Amygdala (tissue), 56 donors: Measurements from ENCODE around the gene MUC20.

Source experiments
- DNase-seq, 56 donors: peaks; one replicate each; lab custom pipeline; 2025; lab: John Stamatoyannopoulos, UW

Gene MUC20

GRCh38 chr3:195752546-195753331, 32.0 kb downstream of the MUC20 start:
- no peak for DNase-seq

GRCh38 chr3:195753581-195753980, 32.8 kb downstream of the MUC20 start:
- no peak for DNase-seq

- DNase-seq: no peak
Observed at GRCh38 chr3:195754141-195754540, 33.4 kb downstream of the MUC20 start.

GRCh38 chr3:195754906-195755305, 34.1 kb downstream of the MUC20 start:
- no peak for DNase-seq

GRCh38 chr3:195755391-195755790, 34.6 kb downstream of the MUC20 start:
- DNase-seq: no peak

GRCh38 chr3:195755791-195756676, 35.3 kb downstream of the MUC20 start:
- no peak for DNase-seq

- DNase-seq: no peak
Observed at GRCh38 chr3:195757438-195757770, 36.6 kb downstream of the MUC20 start.

GRCh38 chr3:195757827-195758226, 37.0 kb downstream of the MUC20 start:
- DNase-seq: no peak

- no peak for DNase-seq
Observed at GRCh38 chr3:195758721-195759353, 38.1 kb downstream of the MUC20 start.

- peak in 36 of 56 donors; percentile 5 to 69 (median 33) for DNase-seq
Observed at GRCh38 chr3:195760345-195761122, 39.8 kb downstream of the MUC20 start.

- DNase-seq: no peak
Observed at GRCh38 chr3:195761123-195761566, 40.4 kb downstream of the MUC20 start.

- DNase-seq: no peak
Observed at GRCh38 chr3:195761567-195762248, 40.9 kb downstream of the MUC20 start.

GRCh38 chr3:195762249-195762585, 41.4 kb downstream of the MUC20 start:
- no peak for DNase-seq

- no peak for DNase-seq
Observed at GRCh38 chr3:195762611-195763010, 41.8 kb downstream of the MUC20 start.

- no peak for DNase-seq
Observed at GRCh38 chr3:195763076-195763830, 42.5 kb downstream of the MUC20 start.

GRCh38 chr3:195763843-195764825, 43.4 kb downstream of the MUC20 start:
- DNase-seq: no peak

GRCh38 chr3:195764961-195765706, 44.4 kb downstream of the MUC20 start:
- no peak for DNase-seq
